Lung (tissue), 12 donors: ENCODE data around the gene DNAJB6. TPM values are rescaled to one million over a fixed set of nuclear protein-coding genes. Genes with fewer than 3 reads are reported as not detected.

ENCODE experiments used
- ATAC-seq: fragments of 200-7000 bp; cut with Tn5 transposase; one replicate; pipeline ENCODE4 v1.9.1; 2020; ENCODE audit warnings: moderate number of reproducible peaks; ENCODE audit not compliant: insufficient read depth, low FRiP score
- DNase-seq, 3 donors: peaks; one replicate each; pipeline ENCODE4 v3.0.0-alpha.2; 2013 to 2017
- H3K27ac ChIP-seq, 2 donors: one replicate each; pipeline ENCODE4 v1.5.1; 2013; ENCODE audit warnings: mild to moderate bottlenecking in 2 of 2, moderate library complexity in 2 of 2, control low read depth in 1 of 2, inconsistent platforms in 1 of 2, low read depth in 1 of 2, low read length in 1 of 2
- H3K27me3 ChIP-seq, 3 donors: one replicate each; pipeline ENCODE4 v1.5.1; 2013; ENCODE audit warnings: low read length in 2 of 3; ENCODE audit not compliant: control insufficient read depth in 3 of 3, insufficient read depth in 3 of 3
- H3K36me3 ChIP-seq, 4 donors: one replicate each; pipeline ENCODE4 v1.5.1; 2013; ENCODE audit warnings: low read length in 4 of 4, mild to moderate bottlenecking in 1 of 4, moderate library complexity in 1 of 4; ENCODE audit not compliant: control insufficient read depth in 4 of 4, insufficient read depth in 4 of 4
- H3K4me1 ChIP-seq, 5 donors: one replicate each; pipeline ENCODE4 v1.5.1; 2013; ENCODE audit warnings: low read length in 5 of 5, mild to moderate bottlenecking in 2 of 5, moderate library complexity in 1 of 5; ENCODE audit not compliant: control insufficient read depth in 5 of 5, insufficient read depth in 5 of 5
- H3K4me3 ChIP-seq: one replicate; pipeline ENCODE4 v1.5.1; 2013; ENCODE audit warnings: mild to moderate bottlenecking, control low read depth, moderate library complexity
- H3K9ac ChIP-seq, 2 donors: one replicate each; pipeline ENCODE4 v1.5.1; 2013; ENCODE audit warnings: low read length in 2 of 2, control low read depth in 1 of 2; ENCODE audit not compliant: insufficient read depth in 1 of 2
- H3K9me3 ChIP-seq, 4 donors: one replicate each; pipeline ENCODE4 v1.5.1; 2013; ENCODE audit warnings: low read length in 3 of 4, mild to moderate bottlenecking in 1 of 4, moderate library complexity in 1 of 4; ENCODE audit not compliant: control insufficient read depth in 4 of 4, insufficient read depth in 3 of 4
- WGBS, 2 donors: extraction: QIAGEN DNeasy Blood & Tissue Kit; methylation state at CpG; one replicate each; pipeline ENCODE4 v1.1.7; 2013; 5-methylcytosine and 5-hydroxymethylcytosine counted together
- polyA plus RNA-seq, 2 donors: library from polyadenylated mRNA; stranded (reverse); fragments of 200-250 nt; gene quantifications; one replicate each; pipeline ENCODE4 v1.2.1, GENCODE V29; 2013
- total RNA-seq, 2 donors: library from RNA; depleted of rRNA in 1 of 2; stranded (reverse); fragments of >200 nt in 1 of 2; gene quantifications; one replicate each; pipeline ENCODE4 v1.2.1, GENCODE V29; 2014 to 2021
- TF ChIP-seq, protein P1 (sequence below): IDR thresholded peaks from 2 replicates; pipeline ENCODE4 v1.5.1; 2012; ENCODE audit warnings: mild to moderate bottlenecking; ENCODE audit errors: control extremely low read depth, extremely low read depth
- donor health status: control.
- donor health status: control.
- donor health status: Bipolar disorder and iron deficiency.
- donor health status: healthy.
- donor health status: DM: yes; HTN: yes; CAD: no.

The DNAJB6 gene
- total and polyA plus RNA-seq, 4 donors = 58.1 to 117 (median 83.0) TPM

DNA sequence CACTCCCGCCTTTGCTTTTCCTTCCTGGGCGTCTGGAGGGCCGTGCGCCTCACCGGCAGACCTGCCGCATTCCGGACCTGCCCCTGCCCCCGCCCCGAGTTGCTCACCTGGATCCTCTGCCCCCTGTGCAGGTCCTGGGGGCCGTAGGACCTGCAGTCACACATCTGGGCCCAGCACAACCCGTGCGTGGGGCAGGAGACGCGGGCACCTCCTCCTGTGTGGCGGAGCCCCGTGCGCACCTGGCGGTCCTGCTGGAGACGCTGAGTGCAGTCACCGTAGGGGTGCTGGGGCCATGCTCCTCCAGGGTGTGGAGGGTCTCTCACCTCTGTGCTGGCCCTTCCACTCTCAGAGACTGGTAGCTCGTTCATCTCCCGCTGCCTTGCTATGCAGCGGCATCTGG lies 85.5 kb downstream of the DNAJB6 start:
- WGBS, 2 donors = 90% methylated on average over 23 of the region's 23 CpGs
- no peak overlapping the region for H3K9ac ChIP-seq
- no peak for ATAC-seq

DNA sequence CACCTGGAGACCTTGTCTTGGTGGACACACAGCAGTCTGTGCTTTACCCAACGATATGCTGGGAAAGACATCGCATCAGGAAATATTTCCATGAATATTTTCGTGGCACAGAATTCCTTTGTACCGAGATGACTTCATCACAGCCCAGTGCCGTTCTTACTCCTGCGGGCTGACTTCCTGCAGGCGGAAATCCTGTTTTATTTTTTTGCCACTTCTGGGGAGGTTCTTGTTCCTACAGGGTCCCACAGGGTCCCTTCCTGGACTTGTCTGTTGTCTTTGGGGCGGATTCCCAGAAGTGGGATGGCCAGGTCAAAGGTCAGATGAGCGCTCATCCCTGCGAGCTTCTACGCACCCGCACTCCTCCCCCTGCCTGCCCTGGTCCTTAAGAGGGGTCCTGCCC lies 86.5 kb downstream of the DNAJB6 start:
- Histone ChIP-seq H3K4me1 (peaks cover 0 to 4% (median 0%) of the 10 kb centered on the region in 5 donors), H3K36me3 (peaks cover 0 to 6% (median 0%) of the 10 kb centered on the region in 4 donors), H3K9me3 (no peaks in the 10 kb centered on the region), H3K9ac (no peak overlapping the region), H3K27ac (no peak overlapping the region), H3K4me3 (no peak overlapping the region), H3K27me3 (no peaks in the 10 kb centered on the region)
- no peak for ATAC-seq
- TF ChIP-seq, protein P1, sequence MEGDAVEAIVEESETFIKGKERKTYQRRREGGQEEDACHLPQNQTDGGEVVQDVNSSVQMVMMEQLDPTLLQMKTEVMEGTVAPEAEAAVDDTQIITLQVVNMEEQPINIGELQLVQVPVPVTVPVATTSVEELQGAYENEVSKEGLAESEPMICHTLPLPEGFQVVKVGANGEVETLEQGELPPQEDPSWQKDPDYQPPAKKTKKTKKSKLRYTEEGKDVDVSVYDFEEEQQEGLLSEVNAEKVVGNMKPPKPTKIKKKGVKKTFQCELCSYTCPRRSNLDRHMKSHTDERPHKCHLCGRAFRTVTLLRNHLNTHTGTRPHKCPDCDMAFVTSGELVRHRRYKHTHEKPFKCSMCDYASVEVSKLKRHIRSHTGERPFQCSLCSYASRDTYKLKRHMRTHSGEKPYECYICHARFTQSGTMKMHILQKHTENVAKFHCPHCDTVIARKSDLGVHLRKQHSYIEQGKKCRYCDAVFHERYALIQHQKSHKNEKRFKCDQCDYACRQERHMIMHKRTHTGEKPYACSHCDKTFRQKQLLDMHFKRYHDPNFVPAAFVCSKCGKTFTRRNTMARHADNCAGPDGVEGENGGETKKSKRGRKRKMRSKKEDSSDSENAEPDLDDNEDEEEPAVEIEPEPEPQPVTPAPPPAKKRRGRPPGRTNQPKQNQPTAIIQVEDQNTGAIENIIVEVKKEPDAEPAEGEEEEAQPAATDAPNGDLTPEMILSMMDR = no peak
- DNase-seq = peak in 1 of 3 donors; percentile 30
- WGBS, 2 donors = 60 to 71% methylated on average over 12 of the region's 12 CpGs

More for the DNA sequence above, 85.5 kb downstream of the DNAJB6 start:
- Histone ChIP-seq H3K27ac (no peak overlapping the region), H3K9me3 (no peaks in the 10 kb centered on the region), H3K36me3 (peaks cover 0 to 6% (median 1%) of the 10 kb centered on the region in 4 donors), H3K27me3 (no peaks in the 10 kb centered on the region), H3K4me3 (no peak overlapping the region), H3K4me1 (peaks cover 0 to 4% (median 0%) of the 10 kb centered on the region in 5 donors)
- TF ChIP-seq, protein P1 = no peak
- DNase-seq = no peak

DNA sequence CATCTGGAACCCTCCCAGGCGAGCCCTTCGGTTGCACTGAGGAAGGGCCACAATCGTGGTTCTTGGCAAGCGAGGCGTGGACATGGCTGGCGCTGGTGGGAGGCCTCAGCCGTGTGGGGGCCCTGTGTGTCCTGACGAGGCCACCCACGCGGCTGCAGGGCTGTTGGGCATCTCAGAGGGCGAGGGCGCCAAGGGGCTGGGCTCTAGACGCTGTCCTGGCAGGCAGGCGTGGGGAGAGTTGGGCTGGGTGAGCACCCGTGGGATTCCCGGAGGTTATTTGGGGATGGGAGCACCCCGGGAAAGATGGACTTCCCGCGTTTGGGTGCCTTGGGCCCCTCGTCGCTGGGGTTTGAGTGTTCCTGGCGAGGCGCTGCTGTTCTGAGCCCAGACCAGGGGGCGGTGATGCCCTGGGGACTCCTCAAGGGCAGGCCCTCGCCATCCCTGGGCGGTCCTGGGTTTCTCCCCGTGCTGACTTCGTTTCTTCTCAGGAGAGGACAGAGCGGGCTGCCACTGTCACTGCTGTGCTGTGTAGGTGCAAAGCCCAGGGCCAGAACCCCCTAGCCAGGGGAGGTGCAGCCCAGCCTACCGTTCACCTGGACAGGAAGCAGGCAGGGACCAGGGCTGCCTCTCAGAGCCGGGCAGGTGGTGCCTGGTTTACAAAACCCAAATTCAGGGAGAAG lies 87.2 kb downstream of the DNAJB6 start:
- peaks cover 0 to 2% (median 0%) of the 10 kb centered on the region in 4 donors for H3K36me3 ChIP-seq

More for the DNA sequence above, 87.2 kb downstream of the DNAJB6 start:
- Histone ChIP-seq H3K27ac (no peak overlapping the region), H3K9me3 (no peaks in the 10 kb centered on the region), H3K27me3 (no peaks in the 10 kb centered on the region), H3K4me3 (no peak overlapping the region), H3K4me1 (peaks cover 0 to 4% (median 0%) of the 10 kb centered on the region in 5 donors), H3K9ac (no peak overlapping the region)
- TF ChIP-seq, protein P1 = no peak
- ATAC-seq (no peak), DNase-seq (no peak)
- WGBS, 2 donors = 86 to 87% methylated on average over 31 of the region's 31 CpGs
